Liver (tissue), 3 donors: ENCODE results near the gene FRMD4A.

Experiments used
- EGR1 ChIP-seq, 2 donors: IDR thresholded peaks; 2 replicates each; pipeline ENCODE4 v1.6.1; 2016 to 2018; ENCODE audit warnings: antibody characterized with exemption in 2 of 2, low read depth in 2 of 2
- JUND ChIP-seq, 2 donors: IDR thresholded peaks; 2 replicates each; pipeline ENCODE4 v1.6.1; 2016; ENCODE audit warnings: antibody characterized with exemption in 2 of 2
- SP1 ChIP-seq: IDR thresholded peaks from 2 replicates; pipeline ENCODE4 v1.6.1; 2018; ENCODE audit warnings: antibody characterized with exemption, mild to moderate bottlenecking
- TAF1 ChIP-seq: conservative IDR thresholded peaks from 2 replicates; pipeline ENCODE4 v1.6.1; 2016; ENCODE audit warnings: antibody characterized with exemption, mild to moderate bottlenecking
- YY1 ChIP-seq: IDR thresholded peaks from 2 replicates; pipeline ENCODE4 v1.6.1; 2016; ENCODE audit warnings: antibody characterized with exemption, mild to moderate bottlenecking
- TF ChIP-seq, protein P1 (sequence below): fragments of 150-350 bp; IDR thresholded peaks from 2 replicates; pipeline ENCODE4 v1.5.1; 2017; ENCODE audit warnings: improper control_type of control experiment, low read depth, low read length; ENCODE audit not compliant: missing input control
- TF ChIP-seq, protein P2 (sequence below): IDR thresholded peaks from 2 replicates; pipeline ENCODE4 v1.6.1; 2016; ENCODE audit warnings: antibody characterized with exemption
- TF ChIP-seq, protein P3 (sequence below): IDR thresholded peaks from 2 replicates; pipeline ENCODE4 v1.6.1; 2016; ENCODE audit warnings: antibody characterized with exemption
- TF ChIP-seq, protein P4 (sequence below): IDR thresholded peaks from 2 replicates; pipeline ENCODE4 v1.6.1; 2016; ENCODE audit warnings: antibody characterized with exemption, mild to moderate bottlenecking
- donor health status: healthy.
- donor health status: healthy.

DNA sequence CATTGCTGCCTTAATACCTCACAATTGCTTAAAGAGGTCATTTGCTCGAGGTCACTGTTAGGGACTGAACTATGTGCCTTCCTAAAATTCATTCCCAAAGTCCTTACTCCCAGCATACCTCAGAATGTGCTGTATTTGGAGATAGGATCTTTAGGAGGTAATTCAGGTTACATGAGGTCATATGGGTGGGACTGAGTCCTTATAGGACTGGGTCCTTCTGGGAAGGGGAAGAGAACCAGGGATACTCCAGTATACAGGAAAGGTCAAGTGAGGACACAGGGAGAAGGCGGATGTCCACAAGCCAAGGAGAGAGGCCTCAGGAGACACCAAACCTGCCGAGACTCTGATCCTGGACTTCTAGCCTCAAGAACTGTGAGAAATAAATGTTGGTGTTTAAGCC, 490.7 kb downstream of the FRMD4A start:
- TF ChIP-seq, protein P1, sequence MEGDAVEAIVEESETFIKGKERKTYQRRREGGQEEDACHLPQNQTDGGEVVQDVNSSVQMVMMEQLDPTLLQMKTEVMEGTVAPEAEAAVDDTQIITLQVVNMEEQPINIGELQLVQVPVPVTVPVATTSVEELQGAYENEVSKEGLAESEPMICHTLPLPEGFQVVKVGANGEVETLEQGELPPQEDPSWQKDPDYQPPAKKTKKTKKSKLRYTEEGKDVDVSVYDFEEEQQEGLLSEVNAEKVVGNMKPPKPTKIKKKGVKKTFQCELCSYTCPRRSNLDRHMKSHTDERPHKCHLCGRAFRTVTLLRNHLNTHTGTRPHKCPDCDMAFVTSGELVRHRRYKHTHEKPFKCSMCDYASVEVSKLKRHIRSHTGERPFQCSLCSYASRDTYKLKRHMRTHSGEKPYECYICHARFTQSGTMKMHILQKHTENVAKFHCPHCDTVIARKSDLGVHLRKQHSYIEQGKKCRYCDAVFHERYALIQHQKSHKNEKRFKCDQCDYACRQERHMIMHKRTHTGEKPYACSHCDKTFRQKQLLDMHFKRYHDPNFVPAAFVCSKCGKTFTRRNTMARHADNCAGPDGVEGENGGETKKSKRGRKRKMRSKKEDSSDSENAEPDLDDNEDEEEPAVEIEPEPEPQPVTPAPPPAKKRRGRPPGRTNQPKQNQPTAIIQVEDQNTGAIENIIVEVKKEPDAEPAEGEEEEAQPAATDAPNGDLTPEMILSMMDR, result no peak
- TF ChIP-seq, protein P2, sequence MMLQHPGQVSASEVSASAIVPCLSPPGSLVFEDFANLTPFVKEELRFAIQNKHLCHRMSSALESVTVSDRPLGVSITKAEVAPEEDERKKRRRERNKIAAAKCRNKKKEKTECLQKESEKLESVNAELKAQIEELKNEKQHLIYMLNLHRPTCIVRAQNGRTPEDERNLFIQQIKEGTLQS, result no peak
- TF ChIP-seq TAF1 (no peak), YY1 (no peak), JUND (IDR thresholded peaks at IDR 0.05) (no peak), EGR1 (IDR thresholded peaks at IDR 0.05; ENCODE audit: low read depth in 2 of 2) (no peak), SP1 (no peak)
- TF ChIP-seq, protein P3, sequence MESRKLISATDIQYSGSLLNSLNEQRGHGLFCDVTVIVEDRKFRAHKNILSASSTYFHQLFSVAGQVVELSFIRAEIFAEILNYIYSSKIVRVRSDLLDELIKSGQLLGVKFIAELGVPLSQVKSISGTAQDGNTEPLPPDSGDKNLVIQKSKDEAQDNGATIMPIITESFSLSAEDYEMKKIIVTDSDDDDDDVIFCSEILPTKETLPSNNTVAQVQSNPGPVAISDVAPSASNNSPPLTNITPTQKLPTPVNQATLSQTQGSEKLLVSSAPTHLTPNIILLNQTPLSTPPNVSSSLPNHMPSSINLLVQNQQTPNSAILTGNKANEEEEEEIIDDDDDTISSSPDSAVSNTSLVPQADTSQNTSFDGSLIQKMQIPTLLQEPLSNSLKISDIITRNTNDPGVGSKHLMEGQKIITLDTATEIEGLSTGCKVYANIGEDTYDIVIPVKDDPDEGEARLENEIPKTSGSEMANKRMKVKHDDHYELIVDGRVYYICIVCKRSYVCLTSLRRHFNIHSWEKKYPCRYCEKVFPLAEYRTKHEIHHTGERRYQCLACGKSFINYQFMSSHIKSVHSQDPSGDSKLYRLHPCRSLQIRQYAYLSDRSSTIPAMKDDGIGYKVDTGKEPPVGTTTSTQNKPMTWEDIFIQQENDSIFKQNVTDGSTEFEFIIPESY, result no peak
- TF ChIP-seq, protein P4, sequence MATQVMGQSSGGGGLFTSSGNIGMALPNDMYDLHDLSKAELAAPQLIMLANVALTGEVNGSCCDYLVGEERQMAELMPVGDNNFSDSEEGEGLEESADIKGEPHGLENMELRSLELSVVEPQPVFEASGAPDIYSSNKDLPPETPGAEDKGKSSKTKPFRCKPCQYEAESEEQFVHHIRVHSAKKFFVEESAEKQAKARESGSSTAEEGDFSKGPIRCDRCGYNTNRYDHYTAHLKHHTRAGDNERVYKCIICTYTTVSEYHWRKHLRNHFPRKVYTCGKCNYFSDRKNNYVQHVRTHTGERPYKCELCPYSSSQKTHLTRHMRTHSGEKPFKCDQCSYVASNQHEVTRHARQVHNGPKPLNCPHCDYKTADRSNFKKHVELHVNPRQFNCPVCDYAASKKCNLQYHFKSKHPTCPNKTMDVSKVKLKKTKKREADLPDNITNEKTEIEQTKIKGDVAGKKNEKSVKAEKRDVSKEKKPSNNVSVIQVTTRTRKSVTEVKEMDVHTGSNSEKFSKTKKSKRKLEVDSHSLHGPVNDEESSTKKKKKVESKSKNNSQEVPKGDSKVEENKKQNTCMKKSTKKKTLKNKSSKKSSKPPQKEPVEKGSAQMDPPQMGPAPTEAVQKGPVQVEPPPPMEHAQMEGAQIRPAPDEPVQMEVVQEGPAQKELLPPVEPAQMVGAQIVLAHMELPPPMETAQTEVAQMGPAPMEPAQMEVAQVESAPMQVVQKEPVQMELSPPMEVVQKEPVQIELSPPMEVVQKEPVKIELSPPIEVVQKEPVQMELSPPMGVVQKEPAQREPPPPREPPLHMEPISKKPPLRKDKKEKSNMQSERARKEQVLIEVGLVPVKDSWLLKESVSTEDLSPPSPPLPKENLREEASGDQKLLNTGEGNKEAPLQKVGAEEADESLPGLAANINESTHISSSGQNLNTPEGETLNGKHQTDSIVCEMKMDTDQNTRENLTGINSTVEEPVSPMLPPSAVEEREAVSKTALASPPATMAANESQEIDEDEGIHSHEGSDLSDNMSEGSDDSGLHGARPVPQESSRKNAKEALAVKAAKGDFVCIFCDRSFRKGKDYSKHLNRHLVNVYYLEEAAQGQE, result no peak
